NCI-H2227 treated with DMSO at 0.1 percent for 48 hours (cell line): ENCODE data around the gene KIRREL3.

Experiments used
- DNase-seq: peaks from one replicate; lab custom pipeline; 2025; lab: John Stamatoyannopoulos, UW

The KIRREL3 gene

DNA sequence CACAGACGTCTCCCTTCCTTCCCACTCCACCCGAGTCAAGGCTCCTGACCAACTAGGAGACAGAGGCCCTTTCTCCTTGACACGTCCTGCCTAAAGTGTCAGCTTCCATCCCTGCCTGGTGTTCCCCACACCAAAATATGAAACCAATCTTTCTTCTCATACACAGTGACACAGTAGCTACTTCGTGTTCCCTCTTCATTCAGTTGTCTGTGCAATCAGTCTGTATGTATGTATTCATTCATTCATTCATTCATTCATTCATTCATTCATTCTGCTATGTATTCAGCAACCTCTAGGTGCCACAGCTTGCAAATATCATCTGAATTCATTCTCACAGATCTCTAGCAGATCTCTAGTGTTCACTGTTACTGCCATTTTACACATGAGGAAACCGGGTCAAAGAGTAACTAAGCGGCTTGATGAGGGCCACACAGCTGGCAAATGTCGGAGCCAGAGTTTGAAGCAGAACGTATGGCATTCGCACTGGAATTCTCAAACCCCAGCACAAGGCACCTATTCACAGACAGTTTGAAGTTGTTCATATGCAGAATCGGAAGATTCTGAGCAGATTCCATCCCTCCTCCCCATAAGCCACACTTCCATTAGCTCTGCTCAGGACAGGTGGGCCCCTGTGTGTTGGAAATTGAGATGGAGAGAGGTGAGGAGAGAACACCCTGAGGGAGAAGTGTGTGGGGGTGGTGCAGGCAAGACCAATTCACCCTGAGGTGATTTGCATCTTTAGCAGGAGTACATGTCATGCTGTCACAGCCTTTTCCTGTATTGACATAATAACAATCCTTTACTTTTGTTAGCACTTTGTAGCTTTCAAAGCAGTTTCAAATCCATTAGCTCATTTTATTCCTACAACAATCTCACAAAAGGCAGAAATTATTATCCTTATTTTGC, 369.4 kb downstream of the KIRREL3 start:
- no peak for DNase-seq

DNA sequence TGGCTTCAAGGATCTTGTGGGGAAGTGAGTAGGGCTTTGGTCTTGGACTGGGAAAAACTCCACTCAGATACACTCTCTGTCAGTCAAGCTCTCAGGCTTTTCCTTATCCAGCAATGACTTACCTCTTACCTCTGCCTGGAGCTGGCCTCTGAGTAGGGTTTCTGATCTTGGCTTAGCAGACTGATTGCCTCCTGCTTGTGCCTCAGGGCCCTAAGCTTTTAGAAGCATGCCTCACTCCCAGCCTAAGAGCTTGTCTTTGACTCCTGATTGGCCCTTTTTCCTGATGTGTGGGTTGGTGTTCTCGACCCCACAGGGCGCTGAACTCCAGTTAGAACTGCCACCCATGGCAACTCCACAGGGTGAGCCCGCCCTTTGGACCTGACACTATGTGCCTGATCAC, 370.1 kb downstream of the KIRREL3 start:
- DNase-seq = no peak

DNA sequence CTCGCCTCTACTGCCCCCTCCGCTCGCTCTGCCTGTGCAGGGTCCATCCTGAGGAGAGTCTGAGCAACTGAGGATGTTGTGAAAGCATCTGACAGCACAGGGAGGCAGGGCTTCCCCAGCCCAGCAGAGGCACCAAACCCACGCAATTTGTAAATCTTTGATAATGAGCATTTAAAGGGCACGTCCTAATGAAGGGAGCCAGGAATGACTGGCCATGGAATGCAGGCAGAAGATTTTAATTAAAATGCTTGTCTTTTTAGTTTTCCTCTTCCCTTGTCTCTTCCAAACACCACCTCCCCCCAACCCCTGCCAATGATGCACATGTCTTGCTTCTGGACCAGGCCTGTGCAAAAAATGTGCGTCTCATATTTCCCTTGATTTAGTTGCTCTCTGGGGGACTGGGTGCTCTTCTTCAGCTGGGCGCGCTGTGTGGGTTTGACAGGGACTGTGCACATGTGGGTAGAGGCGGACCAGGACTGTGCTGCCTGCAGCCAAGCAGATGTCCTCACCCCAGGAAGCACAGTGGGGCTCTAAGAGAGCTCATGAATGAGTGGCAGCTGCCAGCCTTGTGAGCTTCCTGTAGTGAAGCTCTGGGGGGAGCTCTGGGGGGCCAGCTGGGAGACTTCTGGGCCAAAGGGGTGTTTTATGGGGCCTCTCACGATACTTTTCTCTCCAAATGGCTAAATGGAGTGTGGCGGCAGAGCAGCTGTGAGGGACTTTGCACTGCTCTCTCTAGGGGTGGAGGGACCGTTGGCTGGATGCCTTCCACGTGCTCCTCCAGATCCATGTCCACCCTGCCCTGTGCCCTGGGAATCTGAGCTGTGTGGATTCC, 371.6 kb downstream of the KIRREL3 start:
- DNase-seq = no peak

DNA sequence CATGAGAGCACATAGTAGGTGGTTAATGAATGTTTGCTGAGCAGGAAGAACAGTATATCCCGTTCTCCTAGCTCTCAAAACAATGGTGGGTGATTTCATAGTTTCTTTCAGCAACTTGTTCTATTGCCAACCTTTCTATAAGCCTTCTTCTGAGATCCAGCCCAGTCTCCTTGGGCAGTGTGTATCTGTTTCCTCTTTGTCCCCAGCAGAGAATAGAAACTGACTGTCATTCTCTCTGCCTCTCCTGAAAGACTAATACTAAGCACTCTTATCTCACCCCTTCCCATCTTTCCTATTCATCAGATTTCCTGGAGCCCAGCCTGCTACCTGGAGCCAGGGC, 372.1 kb downstream of the KIRREL3 start:
- no peak for DNase-seq

DNA sequence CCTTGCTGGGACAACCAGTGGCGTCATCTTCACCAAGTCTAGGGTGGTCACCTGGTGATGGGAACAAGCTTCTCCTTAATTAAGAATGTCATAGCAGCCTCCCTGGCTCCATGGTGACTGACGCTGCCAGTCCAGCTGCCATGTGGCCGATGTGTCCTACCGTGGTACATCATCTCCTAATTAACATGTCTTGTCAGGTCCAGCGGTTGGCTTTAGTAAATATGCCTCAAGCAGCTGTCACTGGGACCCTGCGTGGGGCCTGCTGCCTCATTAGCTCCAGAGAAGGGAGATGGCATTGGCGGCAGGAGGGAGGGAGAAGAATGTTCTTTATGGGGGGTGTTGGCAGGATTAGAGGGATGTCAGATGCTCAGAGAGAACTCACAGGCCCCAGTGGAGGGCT, 373.1 kb downstream of the KIRREL3 start:
- no peak for DNase-seq

DNA sequence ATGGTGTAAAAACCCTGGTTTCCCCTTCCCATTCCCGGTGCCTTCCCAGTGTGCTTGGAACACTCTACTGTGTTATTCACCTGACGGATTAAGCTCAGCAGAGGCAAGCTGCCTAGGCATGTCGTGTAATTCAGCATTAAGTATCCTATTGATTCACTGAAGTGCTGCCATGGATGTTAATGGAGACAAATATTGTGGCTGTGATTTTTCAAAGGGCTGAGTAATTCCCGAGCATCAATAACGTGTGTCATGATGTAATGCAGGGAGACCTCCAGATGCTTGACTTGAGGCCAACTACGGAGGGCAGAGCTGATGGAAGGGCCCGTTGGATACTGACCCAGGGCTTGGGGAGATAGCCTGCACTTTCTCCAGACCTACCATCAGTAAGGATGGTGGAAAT, 376.1 kb downstream of the KIRREL3 start:
- no peak for DNase-seq

DNA sequence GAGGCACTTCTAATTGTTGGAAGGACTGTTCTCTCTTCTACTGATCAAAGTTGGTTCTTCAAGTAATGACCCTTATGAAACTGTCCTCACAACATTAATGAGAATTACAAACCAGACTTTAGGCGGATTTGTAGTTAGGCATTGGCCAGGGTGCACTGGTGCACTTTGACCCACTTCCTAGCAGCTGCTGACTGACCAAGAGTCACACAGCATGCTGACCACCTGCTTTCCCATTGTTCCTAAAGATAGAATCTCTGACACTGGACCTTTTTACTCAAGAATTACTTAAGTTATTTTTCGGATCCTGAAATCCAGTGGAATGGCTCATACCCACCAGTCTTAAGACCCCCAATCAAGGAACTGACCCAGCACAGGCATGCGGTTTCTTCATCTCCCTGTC, 381.1 kb downstream of the KIRREL3 start:
- DNase-seq = no peak

DNA sequence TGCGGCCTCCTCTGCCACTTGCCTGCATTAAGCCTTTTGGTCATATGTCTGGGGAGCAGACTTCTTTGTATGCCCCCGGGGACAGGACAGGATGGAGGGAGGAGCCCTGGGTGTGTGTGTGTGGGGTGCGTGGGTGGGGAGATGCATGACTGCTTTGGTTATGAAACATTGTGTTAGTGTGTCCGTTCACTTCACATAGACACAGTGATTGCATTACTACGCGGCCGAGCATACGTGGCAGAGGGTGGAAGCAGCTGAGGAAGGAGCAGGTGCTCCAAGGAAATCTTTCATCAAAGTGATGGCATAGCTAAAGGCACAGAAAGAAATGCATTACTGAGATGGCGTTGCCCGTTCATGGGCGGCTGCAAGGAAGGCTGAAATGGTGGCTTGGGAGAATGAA, 384.7 kb downstream of the KIRREL3 start:
- no peak for DNase-seq

DNA sequence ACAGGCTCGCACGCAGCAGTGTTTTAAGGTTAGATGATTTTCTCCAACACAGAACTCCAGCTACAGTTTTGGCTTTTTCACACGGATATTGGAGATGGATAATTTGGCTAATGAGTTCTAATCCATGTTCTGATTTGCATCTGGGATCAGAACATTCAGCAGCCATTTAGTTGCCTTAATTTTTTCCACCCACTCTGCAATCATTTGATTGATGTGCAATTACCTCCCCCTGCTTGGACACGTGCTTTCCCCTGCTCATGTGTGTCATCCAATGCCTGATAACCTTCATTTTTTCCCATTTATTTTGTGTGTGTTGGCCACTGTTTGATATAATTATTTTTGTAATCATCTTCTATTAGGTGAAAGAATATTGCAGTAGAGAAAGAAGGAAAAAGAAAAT, 387.3 kb downstream of the KIRREL3 start:
- no peak for DNase-seq

DNA sequence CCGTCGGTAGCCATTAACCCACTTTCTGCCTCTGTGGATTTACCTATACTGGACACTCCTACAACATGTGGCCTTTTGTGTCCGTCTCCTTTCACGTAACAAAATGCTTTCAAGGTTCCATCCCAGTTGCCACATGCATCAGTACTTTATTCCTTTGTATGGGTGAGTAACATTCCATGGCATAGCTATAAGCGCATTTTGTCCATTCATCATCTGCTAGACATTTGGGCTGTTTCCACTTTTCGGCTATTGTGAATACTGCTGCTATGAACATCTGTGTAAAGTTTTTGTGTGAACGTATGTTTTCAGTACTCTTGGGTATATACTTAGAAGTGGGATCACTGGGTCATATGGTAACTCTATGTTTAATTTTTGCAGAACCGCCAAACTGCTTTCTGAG, 387.9 kb downstream of the KIRREL3 start:
- DNase-seq = no peak

DNA sequence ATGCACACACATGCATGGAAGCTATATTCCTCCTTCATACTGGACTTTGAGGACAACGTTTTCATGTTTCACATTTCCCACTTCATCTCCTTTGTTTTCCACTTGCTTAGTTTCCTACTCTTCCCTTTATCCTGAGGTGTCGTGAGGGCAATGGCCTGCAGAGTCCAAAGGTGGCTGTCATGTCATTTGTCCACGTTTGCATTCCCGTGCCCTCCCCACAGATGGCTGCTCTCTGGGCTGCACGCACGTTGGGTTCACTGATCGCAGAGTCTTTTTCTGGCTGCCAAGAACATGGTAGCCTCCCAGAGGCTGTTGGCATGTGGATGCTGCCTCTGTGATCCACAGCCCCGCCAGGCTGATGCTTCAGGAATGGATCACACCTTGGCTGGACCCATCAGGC, 389.1 kb downstream of the KIRREL3 start:
- DNase-seq = no peak

DNA sequence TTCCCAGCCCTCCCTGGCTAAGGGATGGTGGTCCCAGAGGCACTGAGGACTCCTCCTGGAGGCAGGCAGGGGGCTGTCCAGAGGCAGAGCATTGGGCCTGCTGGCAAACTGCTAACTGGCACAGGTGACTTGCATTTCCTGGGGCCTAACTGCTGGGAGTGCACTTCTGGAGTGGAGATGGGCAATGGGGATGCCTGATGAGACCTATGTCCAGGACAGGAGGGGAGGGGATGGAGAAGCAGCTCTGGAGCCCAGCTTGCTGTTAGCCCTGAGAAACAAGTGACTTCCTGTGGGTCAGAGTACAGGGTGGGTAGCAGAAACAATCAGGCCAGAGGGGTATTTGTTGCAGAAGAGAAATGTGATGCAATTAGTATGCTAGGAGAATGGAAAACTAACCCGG, 391.9 kb downstream of the KIRREL3 start:
- no peak for DNase-seq

DNA sequence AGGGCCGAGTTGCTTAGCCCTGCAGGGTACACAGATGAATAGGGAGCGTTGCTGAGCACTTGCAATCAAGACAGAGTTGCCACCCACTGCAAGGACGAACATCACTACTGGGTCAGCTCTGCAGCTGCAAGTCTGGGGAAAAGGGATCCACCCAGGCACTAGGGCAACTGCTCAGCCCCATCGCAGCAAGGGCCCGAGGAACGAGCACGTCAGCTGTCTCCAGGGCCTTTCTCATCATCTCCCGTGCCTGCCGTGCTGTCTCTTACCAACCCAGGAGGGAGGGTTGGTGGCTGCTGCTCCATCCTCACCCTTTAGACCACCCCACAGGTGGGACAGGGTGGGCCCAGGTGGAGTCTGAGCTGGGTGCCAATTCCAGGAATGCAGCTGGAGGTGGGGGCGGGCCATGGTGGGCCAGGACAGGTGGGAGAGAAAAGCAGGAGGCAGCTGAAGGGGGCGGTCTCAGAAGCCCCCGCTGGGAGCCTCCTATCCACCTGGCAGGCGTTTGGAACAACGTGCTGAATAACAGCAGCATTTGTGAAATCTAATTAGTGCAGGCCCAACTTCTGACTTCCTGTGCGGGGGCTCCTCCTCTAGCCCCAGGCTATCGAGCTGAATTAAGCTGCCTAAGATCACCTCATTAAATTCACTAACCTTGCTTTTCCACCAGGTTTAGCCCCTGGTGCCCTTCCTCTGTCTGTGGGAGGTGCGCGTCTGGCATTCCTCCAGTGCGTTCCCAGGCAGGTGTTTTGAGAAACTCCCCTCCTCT, 392.6 kb downstream of the KIRREL3 start:
- no peak for DNase-seq

DNA sequence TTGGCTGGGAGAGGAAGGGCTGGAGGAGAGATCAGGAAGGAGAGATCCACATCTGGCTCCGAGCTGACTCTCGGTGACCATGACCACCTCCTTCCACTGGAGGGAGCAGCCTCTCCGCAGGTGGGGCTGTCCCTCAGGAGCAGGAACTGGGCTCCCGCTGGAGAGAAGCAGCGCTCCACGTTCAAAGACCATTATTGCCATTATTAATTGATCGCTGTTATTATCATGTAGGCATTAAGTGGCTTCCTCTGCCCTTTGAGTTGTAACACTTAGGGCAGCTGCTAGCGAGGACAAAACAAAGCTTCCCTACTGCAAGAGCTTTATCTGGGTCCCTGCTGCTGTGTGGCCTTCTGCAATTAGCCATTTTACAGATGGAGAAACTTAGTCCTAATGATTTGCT, 393.2 kb downstream of the KIRREL3 start:
- DNase-seq = peak; percentile 35

DNA sequence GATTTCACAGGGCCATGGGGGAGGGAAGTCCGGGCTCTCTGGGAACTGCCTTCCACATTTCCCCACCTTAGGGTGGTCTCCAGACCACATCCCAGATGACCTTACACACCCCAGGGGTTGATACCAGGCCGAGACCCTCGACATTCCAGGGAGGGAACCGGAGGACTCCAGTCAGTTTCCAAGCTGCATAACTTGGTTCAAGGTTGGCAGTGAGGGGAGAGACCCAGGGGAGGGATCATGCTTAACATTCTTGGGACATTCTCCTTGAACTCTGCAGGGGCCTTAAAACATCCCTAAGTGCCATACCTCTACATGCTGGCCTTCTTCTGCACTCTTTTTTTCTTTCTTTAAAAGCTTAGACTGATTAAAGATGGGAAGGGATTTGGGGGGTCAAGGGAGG, 394.1 kb downstream of the KIRREL3 start:
- DNase-seq = no peak

DNA sequence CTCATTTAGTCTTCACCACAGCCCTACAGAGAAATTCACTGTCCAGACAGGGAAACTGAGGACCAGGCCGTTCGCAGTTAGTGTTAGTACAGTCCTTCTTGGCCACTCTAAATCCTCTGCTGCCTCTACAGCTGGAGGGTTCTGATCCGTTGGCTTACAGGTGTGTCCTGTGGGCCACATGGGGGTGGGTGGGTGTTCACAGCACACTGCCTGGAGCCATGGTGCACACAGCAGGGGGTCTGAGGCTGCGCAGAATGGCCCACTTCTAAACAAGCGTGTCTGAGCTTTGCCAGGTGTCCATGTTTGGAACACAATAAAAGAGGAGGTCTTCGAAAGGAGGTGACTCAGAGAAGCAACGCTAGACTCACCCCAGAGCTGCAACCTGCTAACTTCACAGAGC, 396.1 kb downstream of the KIRREL3 start:
- no peak for DNase-seq

DNA sequence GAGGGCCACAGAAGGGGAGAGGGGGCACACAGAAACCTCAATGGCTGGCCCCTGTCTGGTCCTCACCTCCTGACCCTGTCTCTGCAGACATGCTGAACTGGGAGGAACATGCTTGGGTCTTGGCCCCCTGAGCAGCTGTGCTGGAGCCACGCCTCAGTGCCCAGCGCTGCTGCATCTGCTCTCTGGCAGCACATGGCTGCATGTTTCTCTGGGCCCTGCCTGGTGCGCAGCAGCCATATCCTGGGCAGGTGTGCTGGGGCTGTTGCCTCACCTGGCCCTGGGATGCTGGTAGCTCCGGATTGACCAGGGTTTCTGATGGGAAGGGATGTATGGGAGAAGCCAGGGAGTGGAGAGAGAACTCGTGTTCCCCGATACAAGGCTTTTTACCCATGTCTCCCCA, 397.1 kb downstream of the KIRREL3 start:
- no peak for DNase-seq

DNA sequence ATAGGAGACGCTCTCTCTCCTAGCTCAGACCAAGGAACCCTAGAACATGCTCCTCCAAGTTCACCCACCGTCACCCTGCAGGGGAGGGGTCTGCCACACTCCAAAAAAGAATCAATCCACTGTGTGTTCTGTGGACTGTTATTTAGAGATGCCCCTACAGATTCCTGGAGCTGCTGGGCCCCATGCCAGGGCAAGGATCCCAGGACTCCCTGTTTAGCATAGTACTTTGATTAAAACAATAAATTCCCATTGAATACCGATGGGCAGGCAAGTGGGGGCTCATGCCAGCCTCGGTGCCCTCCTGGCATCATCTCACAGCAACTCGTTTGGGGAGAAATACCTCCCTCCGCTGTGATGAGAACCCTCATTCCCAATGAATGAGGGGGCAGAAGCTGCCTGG, 397.6 kb downstream of the KIRREL3 start:
- no peak for DNase-seq

DNA sequence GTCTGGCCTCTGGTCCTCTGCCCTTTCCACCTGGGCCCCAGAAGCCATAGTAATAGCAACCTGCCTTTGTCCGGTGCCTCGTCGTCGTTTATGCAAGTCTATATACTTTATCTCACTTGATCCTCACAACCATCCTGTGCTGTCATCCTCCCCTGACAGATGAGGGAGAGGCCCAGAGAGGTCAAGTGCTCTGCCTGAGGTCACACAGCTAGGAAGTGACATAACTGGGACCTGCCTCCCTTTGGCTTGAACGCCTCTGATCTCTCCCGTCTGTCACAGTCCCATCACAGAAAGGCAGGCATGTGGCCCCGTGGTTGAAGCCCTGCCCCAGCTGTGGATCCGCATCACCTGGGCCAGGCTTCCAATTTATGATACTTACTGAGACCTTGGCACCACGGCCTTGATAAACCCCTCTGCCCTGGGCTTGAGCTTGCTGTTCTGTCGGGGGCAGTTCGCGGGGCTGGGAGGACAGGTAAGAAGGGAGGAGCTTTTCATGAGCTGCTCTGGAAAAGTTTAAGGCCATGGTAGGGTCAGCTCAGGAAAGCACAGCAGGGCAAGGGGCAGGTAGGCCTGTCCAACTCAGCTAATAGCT, 398.1 kb downstream of the KIRREL3 start:
- DNase-seq = no peak

DNA sequence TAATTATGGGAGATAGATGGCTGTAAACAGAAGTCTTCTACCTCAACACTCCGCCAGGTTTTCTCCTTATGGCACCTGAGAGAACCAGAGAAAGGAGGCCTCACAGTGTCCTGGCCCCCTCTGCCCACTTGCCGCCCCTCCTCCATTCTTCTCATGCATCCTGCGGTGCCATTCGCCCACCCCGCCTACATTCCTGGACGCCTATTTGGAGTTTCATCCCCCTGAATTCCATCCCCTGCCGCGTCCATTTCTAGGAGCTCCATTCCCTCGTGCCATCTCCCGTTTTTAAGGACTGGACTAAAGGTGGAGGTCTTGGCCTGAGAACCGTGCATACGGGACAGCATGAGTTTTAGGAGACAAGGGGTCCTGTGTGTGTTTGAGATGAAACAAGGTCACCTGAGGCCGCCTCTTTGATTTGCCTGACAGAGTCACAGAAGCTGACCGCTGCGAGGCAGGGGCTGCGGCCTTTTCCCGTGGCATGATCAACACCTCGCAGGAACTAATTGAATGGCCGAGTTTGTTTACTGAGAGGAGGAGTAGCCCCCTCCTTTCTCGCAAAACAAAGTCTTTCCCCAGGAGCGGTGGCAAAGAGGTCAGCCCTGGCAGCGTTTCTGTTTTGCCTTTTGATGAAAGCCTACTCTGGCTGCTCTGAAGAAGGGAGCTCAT, 398.9 kb downstream of the KIRREL3 start:
- DNase-seq = no peak

DNA sequence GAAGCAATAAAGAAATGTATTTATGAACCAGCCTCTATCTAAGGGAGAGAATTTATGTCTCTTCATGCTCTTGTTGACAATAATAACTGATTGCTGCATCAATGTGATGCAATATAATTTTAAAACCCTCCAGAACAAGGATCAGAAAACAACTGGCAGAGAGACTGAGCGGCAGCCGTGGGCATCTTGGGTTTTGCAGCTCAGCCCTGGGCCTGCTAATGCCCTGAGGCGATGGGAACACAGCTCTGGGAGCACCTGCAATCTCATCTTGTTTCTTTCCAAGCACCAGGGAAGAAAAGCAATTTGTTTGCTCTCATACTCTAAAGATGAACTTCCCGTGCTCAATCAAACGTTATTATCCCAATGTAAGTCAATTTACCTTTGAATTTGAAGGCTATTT, 399.4 kb downstream of the KIRREL3 start:
- no peak for DNase-seq
